ENCODE data around the gene MLLT10.
"Not testable (repeated sequence)": the region's sequence is repeated elsewhere in the genome, so short reads cannot be mapped to it uniquely, and the experiment has no call there.

DNA sequence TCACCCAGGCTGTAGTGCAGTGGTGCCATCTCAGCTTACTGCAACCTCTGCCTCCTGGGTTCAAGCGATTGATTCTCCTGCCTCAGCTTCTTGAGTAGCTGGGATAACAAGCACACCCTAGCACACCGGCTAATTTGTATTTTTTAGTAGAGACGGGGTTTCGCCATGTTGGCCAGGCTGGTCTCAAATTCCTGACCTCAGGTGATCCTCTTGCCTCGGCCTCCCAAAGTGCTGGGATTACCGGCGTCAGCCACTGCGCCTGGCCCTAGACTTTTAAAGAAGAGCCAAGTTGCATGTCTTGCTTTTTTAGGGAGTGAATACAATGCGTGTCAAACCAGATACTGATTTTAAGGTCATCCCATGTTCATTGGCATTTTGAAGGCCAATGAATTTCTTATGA, 1.9 kb downstream of the MLLT10 start:
- not testable (repeated sequence) for TF ChIP-seq CTCF, POLR2A (IDR thresholded peaks at IDR 0.05)

All from adrenal gland (tissue), 5 donors.